Glutamatergic neuron (in vitro differentiated cells): ENCODE data around the gene TP53AIP1. TPM values are rescaled to one million over a fixed set of nuclear protein-coding genes. Genes with fewer than 3 reads are reported as not detected.

Source experiments
- DNase-seq: peaks from one replicate; pipeline ENCODE4 v3.0.0; 2022
- H3K27ac Mint-ChIP-seq: one replicate; pipeline ENCODE4 v1.8.0; 2020; ENCODE audit warnings: mild to moderate bottlenecking, mixed read lengths, inconsistent platforms; ENCODE audit not compliant: unreplicated experiment
- H3K27me3 Mint-ChIP-seq: one replicate; pipeline ENCODE4 v1.8.0; 2020; ENCODE audit warnings: mild to moderate bottlenecking, moderate library complexity, mixed read lengths, inconsistent platforms; ENCODE audit not compliant: unreplicated experiment
- H3K36me3 Mint-ChIP-seq: one replicate; pipeline ENCODE4 v1.8.0; 2020; ENCODE audit warnings: mild to moderate bottlenecking, mixed read lengths, inconsistent platforms; ENCODE audit not compliant: unreplicated experiment
- H3K4me1 Mint-ChIP-seq: one replicate; pipeline ENCODE4 v1.8.0; 2020; ENCODE audit warnings: mild to moderate bottlenecking, low read depth, mixed read lengths, inconsistent platforms; ENCODE audit not compliant: unreplicated experiment
- H3K4me3 Mint-ChIP-seq: one replicate; pipeline ENCODE4 v1.8.0; 2020; ENCODE audit warnings: mild to moderate bottlenecking, mixed read lengths, inconsistent platforms; ENCODE audit not compliant: unreplicated experiment
- H3K9me3 Mint-ChIP-seq: one replicate; pipeline ENCODE4 v1.8.0; 2020; ENCODE audit warnings: mild to moderate bottlenecking, moderate library complexity, mixed read lengths, inconsistent platforms; ENCODE audit not compliant: unreplicated experiment
- total RNA-seq: library from RNA; stranded (reverse); fragmentation: NEBNext Ultra II Directional; extraction: Animal tissue kit (Norgen Biotek cat#: 25700); gene quantifications from one replicate; pipeline ENCODE4 v1.2.1, GENCODE V29; 2021; ENCODE audit not compliant: unreplicated experiment
- TF ChIP-seq, protein P1 (sequence below): fragments of 200-600 bp; sonication (generic); IDR thresholded peaks from one replicate; pipeline ENCODE4 v1.5.0; 2021; ENCODE audit not compliant: partially characterized antibody, unreplicated experiment

Gene TP53AIP1
- total RNA-seq, 1 donor from 2014 or later, result 0.34 TPM

DNA sequence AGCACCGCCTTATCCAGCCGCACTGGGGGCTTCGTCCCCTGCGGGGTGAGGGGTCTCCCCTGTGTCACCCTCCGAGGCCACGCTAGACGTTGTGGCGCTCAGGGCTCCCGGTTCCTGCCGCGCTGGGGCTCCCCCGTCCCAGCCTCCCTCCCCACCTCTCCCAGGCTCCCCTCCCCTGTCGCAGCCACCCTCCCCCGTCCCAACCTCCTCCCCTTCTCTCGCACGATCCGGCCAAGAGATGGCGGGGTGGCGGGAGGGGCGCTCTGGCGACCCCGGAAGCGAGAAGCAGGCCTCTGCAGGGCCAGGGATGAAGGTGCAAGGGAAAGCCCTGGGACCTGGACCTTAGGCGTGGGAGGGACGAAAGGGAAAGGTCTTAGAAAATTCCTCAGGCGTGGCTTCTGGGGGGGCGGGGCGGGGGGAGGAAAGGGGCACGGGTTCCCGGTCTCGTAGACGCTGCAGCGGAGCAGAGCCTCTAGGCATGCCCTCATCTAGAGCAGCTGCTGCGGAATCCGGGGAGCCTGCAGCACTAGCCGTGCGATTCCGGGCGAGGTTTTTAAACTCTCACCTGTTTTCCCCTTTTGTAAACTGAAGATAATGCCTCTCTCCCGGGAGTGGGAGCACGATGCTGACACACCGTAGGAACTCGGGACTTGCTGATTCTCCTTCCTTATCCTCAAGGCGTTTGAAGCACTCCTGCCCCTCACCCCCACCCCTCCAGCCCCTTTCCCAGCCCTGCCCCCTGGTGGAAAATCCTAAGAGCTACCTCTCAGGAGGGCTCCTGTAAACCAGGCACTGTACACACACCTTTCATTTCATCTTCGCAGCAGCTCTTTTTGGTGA is 37.1 kb downstream of the TP53AIP1 start:
- H3K9me3 Mint-ChIP-seq, result peaks cover 2% of the 10 kb centered on the region
- no peak for DNase-seq
- no peaks in the 10 kb centered on the region for H3K36me3 Mint-ChIP-seq
- H3K27me3 Mint-ChIP-seq, result peaks cover 13% of the 10 kb centered on the region
- TF ChIP-seq, protein P1, sequence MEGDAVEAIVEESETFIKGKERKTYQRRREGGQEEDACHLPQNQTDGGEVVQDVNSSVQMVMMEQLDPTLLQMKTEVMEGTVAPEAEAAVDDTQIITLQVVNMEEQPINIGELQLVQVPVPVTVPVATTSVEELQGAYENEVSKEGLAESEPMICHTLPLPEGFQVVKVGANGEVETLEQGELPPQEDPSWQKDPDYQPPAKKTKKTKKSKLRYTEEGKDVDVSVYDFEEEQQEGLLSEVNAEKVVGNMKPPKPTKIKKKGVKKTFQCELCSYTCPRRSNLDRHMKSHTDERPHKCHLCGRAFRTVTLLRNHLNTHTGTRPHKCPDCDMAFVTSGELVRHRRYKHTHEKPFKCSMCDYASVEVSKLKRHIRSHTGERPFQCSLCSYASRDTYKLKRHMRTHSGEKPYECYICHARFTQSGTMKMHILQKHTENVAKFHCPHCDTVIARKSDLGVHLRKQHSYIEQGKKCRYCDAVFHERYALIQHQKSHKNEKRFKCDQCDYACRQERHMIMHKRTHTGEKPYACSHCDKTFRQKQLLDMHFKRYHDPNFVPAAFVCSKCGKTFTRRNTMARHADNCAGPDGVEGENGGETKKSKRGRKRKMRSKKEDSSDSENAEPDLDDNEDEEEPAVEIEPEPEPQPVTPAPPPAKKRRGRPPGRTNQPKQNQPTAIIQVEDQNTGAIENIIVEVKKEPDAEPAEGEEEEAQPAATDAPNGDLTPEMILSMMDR, result peak; percentile 52
- H3K27ac Mint-ChIP-seq, result no peak overlapping the region
- peak overlapping the region; percentile 74 for H3K4me3 Mint-ChIP-seq
- peaks cover 29% of the 10 kb centered on the region for H3K4me1 Mint-ChIP-seq

DNA sequence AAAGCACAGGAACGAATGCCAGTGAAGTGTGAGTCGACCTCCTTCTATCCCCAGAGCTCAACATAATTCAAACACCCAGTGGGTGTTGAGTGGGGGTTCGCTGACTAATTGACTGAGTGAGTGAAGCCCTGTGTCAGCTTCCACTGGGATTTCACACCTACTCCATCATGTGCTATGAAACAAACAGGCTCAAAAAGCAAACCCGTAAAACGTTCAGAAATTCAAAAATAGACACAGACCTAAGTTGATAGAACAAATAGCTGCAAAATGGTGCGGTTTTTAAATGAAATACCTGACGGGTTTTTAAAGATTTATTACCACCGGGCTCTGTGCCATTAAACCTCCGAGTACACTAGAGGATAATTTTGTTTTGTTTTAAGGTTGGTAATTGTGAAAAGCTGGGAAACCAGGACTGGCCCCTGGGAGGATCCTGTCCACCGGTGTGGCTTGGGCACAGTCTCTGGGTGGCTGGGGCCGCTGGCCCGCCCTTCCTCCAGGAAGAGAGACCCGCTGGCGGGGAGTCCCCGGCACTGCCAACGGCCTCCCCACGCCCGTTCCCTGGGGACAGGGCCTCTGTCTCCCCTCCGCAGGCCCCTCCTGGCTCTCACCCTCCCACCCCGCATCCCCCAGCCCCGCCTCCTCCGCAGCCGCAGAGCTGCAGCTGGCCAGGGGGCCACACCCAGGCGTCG is 37.9 kb downstream of the TP53AIP1 start:
- DNase-seq, result peak; percentile 53
- Mint-ChIP-seq H3K27ac (no peak overlapping the region), H3K27me3 (peaks cover 17% of the 10 kb centered on the region), H3K4me1 (peaks cover 35% of the 10 kb centered on the region), H3K9me3 (peaks cover 2% of the 10 kb centered on the region), H3K4me3 (peak overlapping the region; percentile 27), H3K36me3 (no peaks in the 10 kb centered on the region)
- TF ChIP-seq, protein P1, result no peak

DNA sequence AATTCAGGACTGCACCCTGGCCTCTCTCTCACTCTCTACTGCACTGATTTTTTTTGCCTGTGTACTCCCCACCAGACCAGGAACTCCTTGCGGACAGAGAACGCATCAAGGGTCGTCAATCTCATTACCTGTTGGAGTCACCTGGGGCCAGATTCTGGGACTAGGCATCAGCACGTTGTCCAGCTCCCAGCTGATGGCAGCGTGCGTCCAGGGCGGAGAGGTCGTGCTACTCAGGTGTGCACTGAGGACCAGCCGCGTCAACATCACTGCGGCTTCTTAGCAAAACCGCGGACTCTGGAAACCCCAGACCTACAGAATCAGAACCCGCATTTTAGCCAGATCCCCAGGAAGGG is 38.4 kb downstream of the TP53AIP1 start:
- peaks cover 17% of the 10 kb centered on the region for H3K27me3 Mint-ChIP-seq
- TF ChIP-seq, protein P1, result no peak
- peaks cover 35% of the 10 kb centered on the region for H3K4me1 Mint-ChIP-seq
- DNase-seq, result no peak
- H3K9me3 Mint-ChIP-seq, result peaks cover 2% of the 10 kb centered on the region
- no peaks in the 10 kb centered on the region for H3K36me3 Mint-ChIP-seq
- H3K4me3 Mint-ChIP-seq, result peak overlapping the region; percentile 27
- no peak overlapping the region for H3K27ac Mint-ChIP-seq

DNA sequence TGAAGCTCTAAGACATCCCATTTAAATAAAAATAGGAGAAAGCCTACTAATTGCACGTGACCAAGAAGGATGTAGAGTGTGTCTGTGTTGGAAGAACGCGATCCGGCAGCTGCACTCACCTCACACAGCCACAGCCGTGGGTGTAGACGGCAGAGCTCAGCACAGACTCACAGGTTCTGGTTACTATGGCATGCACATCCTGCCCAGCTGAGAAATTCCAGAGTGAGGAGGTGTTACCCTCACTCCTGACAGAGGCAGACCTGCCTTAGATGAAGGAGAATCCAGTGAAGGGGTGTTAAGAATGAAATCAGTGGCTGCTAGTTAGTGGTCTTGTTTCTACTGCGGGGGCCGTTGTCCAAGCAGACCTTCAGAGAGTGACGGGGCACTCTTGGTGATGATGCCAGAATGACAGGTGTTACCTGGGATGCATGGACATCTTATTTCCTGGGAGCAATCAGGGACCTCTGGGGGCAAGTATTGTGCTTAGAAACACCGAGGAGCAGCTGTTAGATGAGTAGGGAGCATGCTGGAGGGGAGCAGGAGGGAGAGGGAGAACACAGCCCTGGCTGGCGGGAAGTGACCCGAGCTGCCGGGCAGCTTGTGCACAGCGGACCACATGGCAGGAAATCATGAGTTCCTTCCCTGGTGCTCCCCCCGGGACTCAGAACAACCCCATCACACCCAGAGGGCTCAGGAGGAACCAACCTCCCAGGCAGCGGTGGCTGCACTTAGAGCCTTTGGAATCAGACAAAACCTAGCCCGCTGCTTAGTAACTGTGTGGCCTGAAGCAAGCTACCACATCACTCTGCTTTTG is 39.2 kb downstream of the TP53AIP1 start:
- peak overlapping the region; percentile 44 for H3K27ac Mint-ChIP-seq
- H3K27me3 Mint-ChIP-seq, result peaks cover 17% of the 10 kb centered on the region
- H3K36me3 Mint-ChIP-seq, result no peaks in the 10 kb centered on the region
- peaks cover 4% of the 10 kb centered on the region for H3K9me3 Mint-ChIP-seq
- H3K4me1 Mint-ChIP-seq, result peaks cover 35% of the 10 kb centered on the region
- DNase-seq, result peak; percentile 60
- TF ChIP-seq, protein P1, result no peak
- H3K4me3 Mint-ChIP-seq, result peak overlapping the region; percentile 60
